Measurements from ENCODE around the gene NAV2.

- TF ChIP-seq, protein P1, sequence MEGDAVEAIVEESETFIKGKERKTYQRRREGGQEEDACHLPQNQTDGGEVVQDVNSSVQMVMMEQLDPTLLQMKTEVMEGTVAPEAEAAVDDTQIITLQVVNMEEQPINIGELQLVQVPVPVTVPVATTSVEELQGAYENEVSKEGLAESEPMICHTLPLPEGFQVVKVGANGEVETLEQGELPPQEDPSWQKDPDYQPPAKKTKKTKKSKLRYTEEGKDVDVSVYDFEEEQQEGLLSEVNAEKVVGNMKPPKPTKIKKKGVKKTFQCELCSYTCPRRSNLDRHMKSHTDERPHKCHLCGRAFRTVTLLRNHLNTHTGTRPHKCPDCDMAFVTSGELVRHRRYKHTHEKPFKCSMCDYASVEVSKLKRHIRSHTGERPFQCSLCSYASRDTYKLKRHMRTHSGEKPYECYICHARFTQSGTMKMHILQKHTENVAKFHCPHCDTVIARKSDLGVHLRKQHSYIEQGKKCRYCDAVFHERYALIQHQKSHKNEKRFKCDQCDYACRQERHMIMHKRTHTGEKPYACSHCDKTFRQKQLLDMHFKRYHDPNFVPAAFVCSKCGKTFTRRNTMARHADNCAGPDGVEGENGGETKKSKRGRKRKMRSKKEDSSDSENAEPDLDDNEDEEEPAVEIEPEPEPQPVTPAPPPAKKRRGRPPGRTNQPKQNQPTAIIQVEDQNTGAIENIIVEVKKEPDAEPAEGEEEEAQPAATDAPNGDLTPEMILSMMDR (IDR thresholded peaks at IDR 0.05 in 8 of 11, conservative IDR thresholded peaks at IDR 0.05 in 3 of 11), result no peak
- no peak for TF ChIP-seq POLR2AphosphoS5 (IDR thresholded peaks at IDR 0.05)
These were observed 331.4 kb downstream of the NAV2 start for GRCh38 chr11:20043992-20044391.
